ENCODE results near the gene BAIAP2. TPM values are rescaled to one million over a fixed set of nuclear protein-coding genes. Genes with fewer than 3 reads are reported as not detected.

Gene BAIAP2
- total and polyA plus RNA-seq, 2 of the 13 experiments (the other 11 are each of a cell fraction or from before 2014, with no cell fraction given): 22.5 to 24.0 TPM

- TF ChIP-seq ZNF431 (CRISPR knock-in tag; IDR thresholded peaks at IDR 0.05; ENCODE audit: borderline replicate concordance, low read depth): no peak
- peak; percentile 77; the same call in 1 of the 2 replicates for TF ChIP-seq ARNTL (CRISPR knock-in tag; IDR thresholded peaks at IDR 0.05)
- no peak for TF ChIP-seq HOXD1 (CRISPR knock-in tag; IDR thresholded peaks at IDR 0.05)
- peak; percentile 80; the same call in 1 of the 2 replicates for TF ChIP-seq ZNF343 (CRISPR knock-in tag; IDR thresholded peaks at IDR 0.05)
- no peak for TF ChIP-seq ZBTB8A (CRISPR knock-in tag; IDR thresholded peaks at IDR 0.05; ENCODE audit: borderline replicate concordance, low read depth)
- peak; percentile 54; the same call in 1 of the 2 replicates for TF ChIP-seq ZFX (CRISPR knock-in tag; IDR thresholded peaks at IDR 0.05; ENCODE audit: low read depth)
- TF ChIP-seq SNAPC4 (CRISPR knock-in tag; IDR thresholded peaks at IDR 0.05): 0 out of 2 replicates have a peak, but pooled peaks have one; percentile 3
- peak; percentile 56 to 64 for TF ChIP-seq POLR2A (IDR thresholded peaks at IDR 0.05; ENCODE audit: insufficient read depth in 1 of 2, low read depth in 2 of 2, low read length in 2 of 2)
- TF ChIP-seq, protein P1, sequence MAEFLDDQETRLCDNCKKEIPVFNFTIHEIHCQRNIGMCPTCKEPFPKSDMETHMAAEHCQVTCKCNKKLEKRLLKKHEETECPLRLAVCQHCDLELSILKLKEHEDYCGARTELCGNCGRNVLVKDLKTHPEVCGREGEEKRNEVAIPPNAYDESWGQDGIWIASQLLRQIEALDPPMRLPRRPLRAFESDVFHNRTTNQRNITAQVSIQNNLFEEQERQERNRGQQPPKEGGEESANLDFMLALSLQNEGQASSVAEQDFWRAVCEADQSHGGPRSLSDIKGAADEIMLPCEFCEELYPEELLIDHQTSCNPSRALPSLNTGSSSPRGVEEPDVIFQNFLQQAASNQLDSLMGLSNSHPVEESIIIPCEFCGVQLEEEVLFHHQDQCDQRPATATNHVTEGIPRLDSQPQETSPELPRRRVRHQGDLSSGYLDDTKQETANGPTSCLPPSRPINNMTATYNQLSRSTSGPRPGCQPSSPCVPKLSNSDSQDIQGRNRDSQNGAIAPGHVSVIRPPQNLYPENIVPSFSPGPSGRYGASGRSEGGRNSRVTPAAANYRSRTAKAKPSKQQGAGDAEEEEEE (CRISPR knock-in tag; IDR thresholded peaks at IDR 0.05; ENCODE audit: borderline replicate concordance): no peak
- 0 out of 2 replicates have a peak, but pooled peaks have one; percentile 4 for TF ChIP-seq RBFOX2 (IDR thresholded peaks at IDR 0.05; ENCODE audit: low read depth, low read length)
- peak; percentile 21; the same call in 1 of the 2 replicates for TF ChIP-seq BCL6 (CRISPR knock-in tag; IDR thresholded peaks at IDR 0.05)
- TF ChIP-seq, protein P2, sequence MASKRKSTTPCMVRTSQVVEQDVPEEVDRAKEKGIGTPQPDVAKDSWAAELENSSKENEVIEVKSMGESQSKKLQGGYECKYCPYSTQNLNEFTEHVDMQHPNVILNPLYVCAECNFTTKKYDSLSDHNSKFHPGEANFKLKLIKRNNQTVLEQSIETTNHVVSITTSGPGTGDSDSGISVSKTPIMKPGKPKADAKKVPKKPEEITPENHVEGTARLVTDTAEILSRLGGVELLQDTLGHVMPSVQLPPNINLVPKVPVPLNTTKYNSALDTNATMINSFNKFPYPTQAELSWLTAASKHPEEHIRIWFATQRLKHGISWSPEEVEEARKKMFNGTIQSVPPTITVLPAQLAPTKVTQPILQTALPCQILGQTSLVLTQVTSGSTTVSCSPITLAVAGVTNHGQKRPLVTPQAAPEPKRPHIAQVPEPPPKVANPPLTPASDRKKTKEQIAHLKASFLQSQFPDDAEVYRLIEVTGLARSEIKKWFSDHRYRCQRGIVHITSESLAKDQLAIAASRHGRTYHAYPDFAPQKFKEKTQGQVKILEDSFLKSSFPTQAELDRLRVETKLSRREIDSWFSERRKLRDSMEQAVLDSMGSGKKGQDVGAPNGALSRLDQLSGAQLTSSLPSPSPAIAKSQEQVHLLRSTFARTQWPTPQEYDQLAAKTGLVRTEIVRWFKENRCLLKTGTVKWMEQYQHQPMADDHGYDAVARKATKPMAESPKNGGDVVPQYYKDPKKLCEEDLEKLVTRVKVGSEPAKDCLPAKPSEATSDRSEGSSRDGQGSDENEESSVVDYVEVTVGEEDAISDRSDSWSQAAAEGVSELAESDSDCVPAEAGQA (IDR thresholded peaks at IDR 0.05; ENCODE audit: low read depth): no peak
- TF ChIP-seq, protein P2 (CRISPR knock-in tag; IDR thresholded peaks at IDR 0.05; ENCODE audit: borderline replicate concordance): no peak
- peak; percentile 39 for TF ChIP-seq HDAC2 (CRISPR knock-in tag; IDR thresholded peaks at IDR 0.05)
- no peak for TF ChIP-seq ZNF180 (CRISPR knock-in tag; IDR thresholded peaks at IDR 0.05; ENCODE audit: borderline replicate concordance, low read depth)
- TF ChIP-seq PHB2 (IDR thresholded peaks at IDR 0.05; ENCODE audit: partially characterized antibody): no peak
Observed at GRCh38 chr17:81164371-81165245, 129.7 kb downstream of the BAIAP2 start (continued).
